Measurements from ENCODE around the gene TEAD3.

DNA sequence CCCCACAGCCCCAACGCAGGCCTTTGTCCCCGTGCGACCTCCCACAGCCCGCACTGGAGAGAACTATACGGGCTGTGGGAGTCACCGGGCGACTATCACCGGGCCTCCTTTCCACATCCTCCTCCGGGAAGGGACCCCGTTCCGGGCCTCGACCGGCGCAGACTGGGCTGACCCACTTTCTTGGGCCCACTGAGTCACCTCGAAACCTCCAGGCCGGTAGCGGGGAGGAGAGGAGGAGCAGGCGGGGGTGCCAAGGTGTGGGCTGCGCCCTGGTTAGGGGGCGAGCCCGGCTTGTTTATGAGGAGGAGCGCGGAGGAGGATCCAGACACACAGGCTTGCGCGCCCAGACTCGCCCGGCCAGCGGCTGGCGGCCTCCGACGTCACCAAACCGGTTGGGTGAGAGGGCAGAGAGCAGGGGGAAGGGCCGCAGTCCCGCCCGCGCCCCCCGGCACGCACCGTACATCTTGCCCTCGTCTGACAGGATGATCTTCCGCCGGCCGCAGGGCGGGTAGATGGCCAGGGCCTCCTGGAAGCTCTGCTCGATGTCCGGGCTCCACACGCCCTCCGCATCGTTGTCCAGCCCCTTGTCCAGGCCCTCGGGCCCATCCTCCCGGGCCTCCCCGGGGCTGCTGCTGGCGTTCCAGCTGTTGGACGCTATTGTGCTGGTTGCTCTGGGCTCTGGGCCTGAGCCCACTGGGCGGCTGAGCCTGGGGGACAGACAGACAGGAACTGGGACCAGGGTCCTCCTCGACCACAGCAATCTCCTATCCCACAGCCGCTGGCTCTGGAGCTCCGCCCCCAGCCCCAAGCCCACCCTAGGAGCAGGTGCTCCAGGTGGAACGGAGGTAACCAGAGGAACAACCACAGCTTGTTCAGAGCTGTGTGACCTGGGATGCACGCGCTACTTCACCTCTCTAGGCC is 10.6 kb downstream of the TEAD3 start:
- TF ChIP-seq, protein P1, sequence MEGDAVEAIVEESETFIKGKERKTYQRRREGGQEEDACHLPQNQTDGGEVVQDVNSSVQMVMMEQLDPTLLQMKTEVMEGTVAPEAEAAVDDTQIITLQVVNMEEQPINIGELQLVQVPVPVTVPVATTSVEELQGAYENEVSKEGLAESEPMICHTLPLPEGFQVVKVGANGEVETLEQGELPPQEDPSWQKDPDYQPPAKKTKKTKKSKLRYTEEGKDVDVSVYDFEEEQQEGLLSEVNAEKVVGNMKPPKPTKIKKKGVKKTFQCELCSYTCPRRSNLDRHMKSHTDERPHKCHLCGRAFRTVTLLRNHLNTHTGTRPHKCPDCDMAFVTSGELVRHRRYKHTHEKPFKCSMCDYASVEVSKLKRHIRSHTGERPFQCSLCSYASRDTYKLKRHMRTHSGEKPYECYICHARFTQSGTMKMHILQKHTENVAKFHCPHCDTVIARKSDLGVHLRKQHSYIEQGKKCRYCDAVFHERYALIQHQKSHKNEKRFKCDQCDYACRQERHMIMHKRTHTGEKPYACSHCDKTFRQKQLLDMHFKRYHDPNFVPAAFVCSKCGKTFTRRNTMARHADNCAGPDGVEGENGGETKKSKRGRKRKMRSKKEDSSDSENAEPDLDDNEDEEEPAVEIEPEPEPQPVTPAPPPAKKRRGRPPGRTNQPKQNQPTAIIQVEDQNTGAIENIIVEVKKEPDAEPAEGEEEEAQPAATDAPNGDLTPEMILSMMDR (IDR thresholded peaks at IDR 0.05; ENCODE audit: low read depth, low read length): no peak
- TF ChIP-seq, protein P2, sequence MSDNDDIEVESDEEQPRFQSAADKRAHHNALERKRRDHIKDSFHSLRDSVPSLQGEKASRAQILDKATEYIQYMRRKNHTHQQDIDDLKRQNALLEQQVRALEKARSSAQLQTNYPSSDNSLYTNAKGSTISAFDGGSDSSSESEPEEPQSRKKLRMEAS (IDR thresholded peaks at IDR 0.05; ENCODE audit: low read depth, low read length): no peak
